Measurements from ENCODE around the gene KRTAP10-1.
"Not testable (repeated sequence)": the region's sequence is repeated elsewhere in the genome, so short reads cannot be mapped to it uniquely, and the experiment has no call there.

KRTAP10-1 gene

DNA sequence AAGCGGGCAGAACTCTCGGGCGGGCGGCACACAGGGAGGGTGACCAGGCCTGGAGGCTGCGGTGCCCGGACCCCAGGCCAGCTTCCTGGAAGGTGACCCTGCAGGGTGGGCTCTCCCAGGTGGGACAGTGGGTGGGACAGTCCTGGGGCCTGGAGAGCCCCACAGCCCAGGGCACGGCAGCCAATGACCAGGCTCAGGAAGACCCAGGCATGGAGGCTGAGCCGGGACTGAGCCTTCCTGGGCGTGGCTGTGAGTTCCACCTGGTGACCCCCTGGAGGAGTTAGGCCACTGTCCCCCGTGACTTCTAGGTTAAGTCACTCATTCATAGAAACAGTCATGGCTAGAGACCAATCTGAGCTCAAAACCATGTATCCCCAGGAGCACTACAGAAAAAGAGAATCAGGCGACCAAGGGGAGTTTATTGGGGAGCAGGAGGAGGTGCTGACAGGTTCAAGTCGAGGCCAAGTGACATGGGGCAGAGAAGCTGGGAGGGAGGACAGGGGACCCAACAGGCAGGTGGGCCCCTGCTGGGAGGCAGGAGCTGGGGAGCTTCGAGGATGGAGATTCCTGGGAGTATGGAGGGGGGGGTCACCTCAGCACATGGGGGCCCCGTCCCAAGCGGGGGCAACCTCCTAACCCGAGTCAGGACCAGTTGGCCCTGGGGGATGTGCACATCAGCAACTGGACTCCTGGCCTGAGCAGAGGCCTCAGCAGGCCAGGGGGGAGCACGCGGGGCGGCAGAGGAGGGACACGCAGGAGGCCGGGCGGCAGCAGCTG lies 39.2 kb upstream of the KRTAP10-1 start:
- TF ChIP-seq POU2F2 (IDR thresholded peaks at IDR 0.05; ENCODE audit: low read depth, low read length): no peak
- no peak for TF ChIP-seq PAX5 (IDR thresholded peaks at IDR 0.05; ENCODE audit: insufficient read depth, low read length, severe bottlenecking)
- no peak for TF ChIP-seq POLR2A (IDR thresholded peaks at IDR 0.05; ENCODE audit: low read depth, low read length)
- TF ChIP-seq POLR2AphosphoS5 (IDR thresholded peaks at IDR 0.05; ENCODE audit: low read depth, low read length): no peak
- TF ChIP-seq TAF1 (IDR thresholded peaks at IDR 0.05; ENCODE audit: low read depth, low read length): no peak
- TF ChIP-seq SPI1 (IDR thresholded peaks at IDR 0.05; ENCODE audit: low read depth, low read length): no peak
- DNase-seq (ENCODE audit: insufficient read length, low spot score) (no peak), FAIRE-seq (no peak)

DNA sequence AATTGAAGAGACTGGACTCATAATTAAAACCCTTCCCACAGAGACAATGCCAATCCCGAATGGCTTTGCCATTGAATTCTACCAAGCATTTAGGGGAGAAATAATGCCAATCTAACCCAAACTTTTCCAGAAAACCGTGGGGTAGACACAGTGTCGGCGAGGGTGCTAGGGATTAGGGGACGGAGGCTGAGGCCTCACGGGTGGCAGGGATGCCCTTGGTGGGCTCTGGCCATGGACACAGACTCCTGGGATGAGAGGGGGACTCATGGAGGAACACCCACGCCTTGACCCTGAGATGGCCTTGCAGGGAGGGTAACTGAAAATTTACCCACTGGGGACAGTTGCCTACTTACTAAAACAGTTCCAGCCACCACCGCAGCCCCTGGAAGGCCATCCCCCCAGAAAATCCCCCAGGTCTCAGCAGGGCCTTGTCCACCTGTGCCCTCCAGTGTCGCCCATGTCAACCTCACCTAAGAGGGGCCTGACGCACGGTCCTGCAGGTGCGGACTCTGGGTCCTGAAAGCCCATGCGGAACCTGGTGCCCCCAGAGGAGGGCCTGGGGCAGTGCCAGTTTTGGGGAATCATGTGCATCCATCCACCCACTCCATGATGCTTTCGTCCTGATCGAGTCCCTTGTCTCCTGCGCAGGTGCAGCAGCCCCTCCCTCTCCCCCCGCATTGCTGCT lies 38.5 kb upstream of the KRTAP10-1 start:
- no peak for TF ChIP-seq SPI1 (IDR thresholded peaks at IDR 0.05; ENCODE audit: low read depth, low read length)
- TF ChIP-seq PAX5 (IDR thresholded peaks at IDR 0.05; ENCODE audit: insufficient read depth, low read length, severe bottlenecking): no peak
- TF ChIP-seq POLR2AphosphoS5 (IDR thresholded peaks at IDR 0.05; ENCODE audit: low read depth, low read length): no peak
- no peak for TF ChIP-seq POU2F2 (IDR thresholded peaks at IDR 0.05; ENCODE audit: low read depth, low read length)
- no peak for TF ChIP-seq TAF1 (IDR thresholded peaks at IDR 0.05; ENCODE audit: low read depth, low read length)
- TF ChIP-seq POLR2A (IDR thresholded peaks at IDR 0.05; ENCODE audit: low read depth, low read length): no peak
- DNase-seq (ENCODE audit: insufficient read length, low spot score) (no peak), FAIRE-seq (no peak)

DNA sequence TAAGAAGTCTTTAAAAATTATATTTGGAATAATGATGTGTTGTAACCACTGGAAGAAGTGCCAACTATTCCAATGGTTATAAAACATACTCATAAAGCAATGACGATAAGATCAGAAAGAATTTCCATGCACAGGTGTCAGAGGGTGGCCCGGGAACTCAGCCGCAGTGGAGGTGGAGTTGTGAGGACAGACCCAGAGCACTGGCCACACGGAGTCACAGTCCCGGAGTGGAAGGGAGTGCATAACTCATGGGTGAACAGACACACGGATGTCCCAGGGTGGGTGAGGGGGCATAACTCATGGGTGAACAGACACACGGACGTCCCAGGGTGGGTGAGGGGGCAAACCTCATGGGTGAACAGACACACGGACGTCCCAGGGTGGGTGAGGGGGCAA lies 36.0 kb upstream of the KRTAP10-1 start:
- DNase-seq (ENCODE audit: insufficient read length, low spot score) (no peak), FAIRE-seq (no peak)
- no peak for TF ChIP-seq PAX5 (IDR thresholded peaks at IDR 0.05; ENCODE audit: insufficient read depth, low read length, severe bottlenecking)
- TF ChIP-seq POU2F2 (IDR thresholded peaks at IDR 0.05; ENCODE audit: low read depth, low read length): no peak
- TF ChIP-seq TAF1 (IDR thresholded peaks at IDR 0.05; ENCODE audit: low read depth, low read length): no peak

GRCh38 chr21:44575307-44576024 lies 35.5 kb upstream of the KRTAP10-1 start:
- no peak for DNase-seq (ENCODE audit: insufficient read length, low spot score)
- no peak for TF ChIP-seq SPI1 (IDR thresholded peaks at IDR 0.05; ENCODE audit: low read depth, low read length)
- TF ChIP-seq POLR2AphosphoS5 (IDR thresholded peaks at IDR 0.05; ENCODE audit: low read depth, low read length): no peak
- TF ChIP-seq POU2F2 (IDR thresholded peaks at IDR 0.05; ENCODE audit: low read depth, low read length): no peak
- no peak for TF ChIP-seq TAF1 (IDR thresholded peaks at IDR 0.05; ENCODE audit: low read depth, low read length)
- no peak for TF ChIP-seq PAX5 (IDR thresholded peaks at IDR 0.05; ENCODE audit: insufficient read depth, low read length, severe bottlenecking)
- TF ChIP-seq POLR2A (IDR thresholded peaks at IDR 0.05; ENCODE audit: low read depth, low read length): no peak
- no peak for FAIRE-seq

DNA sequence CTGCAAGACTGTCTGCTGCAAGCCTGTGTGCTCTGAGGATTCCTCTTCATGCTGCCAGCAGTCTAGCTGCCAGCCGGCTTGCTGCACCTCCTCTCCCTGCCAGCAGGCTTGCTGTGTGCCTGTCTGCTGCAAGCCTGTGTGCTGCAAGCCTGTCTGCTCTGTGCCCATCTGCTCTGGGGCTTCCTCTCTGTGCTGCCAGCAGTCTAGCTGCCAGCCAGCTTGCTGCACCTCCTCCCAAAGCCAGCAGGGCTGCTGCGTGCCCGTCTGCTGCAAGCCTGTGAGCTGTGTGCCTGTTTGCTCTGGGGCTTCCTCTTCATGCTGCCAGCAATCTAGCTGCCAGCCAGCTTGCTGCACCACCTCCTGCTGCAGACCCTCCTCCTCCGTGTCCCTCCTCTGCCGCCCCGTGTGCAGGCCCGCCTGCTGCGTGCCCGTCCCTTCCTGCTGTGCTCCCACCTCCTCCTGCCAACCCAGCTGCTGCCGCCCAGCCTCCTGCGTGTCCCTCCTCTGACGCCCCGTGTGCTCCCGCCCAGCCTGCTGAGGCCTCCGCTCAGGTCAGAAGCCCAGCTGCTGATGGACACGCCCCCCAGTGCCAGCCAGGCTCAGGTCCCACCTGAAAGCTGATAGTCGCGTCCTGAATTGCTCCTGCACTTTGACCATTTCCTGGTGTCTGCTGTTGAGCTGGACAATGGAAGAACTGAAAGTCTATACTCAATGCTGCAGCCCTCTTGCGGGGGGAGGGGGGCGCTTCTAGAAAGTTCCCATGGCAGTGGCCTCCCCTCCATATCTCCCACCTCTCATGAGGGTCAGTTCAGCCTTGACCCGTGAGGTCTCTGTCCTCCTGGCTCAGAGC lies 34.7 kb upstream of the KRTAP10-1 start:
- DNase-seq (ENCODE audit: insufficient read length, low spot score): no peak
- no peak for FAIRE-seq
- no peak for TF ChIP-seq POU2F2 (IDR thresholded peaks at IDR 0.05; ENCODE audit: low read depth, low read length)
- no peak for TF ChIP-seq POLR2A (IDR thresholded peaks at IDR 0.05; ENCODE audit: low read depth, low read length)
- no peak for TF ChIP-seq SPI1 (IDR thresholded peaks at IDR 0.05; ENCODE audit: low read depth, low read length)

DNA sequence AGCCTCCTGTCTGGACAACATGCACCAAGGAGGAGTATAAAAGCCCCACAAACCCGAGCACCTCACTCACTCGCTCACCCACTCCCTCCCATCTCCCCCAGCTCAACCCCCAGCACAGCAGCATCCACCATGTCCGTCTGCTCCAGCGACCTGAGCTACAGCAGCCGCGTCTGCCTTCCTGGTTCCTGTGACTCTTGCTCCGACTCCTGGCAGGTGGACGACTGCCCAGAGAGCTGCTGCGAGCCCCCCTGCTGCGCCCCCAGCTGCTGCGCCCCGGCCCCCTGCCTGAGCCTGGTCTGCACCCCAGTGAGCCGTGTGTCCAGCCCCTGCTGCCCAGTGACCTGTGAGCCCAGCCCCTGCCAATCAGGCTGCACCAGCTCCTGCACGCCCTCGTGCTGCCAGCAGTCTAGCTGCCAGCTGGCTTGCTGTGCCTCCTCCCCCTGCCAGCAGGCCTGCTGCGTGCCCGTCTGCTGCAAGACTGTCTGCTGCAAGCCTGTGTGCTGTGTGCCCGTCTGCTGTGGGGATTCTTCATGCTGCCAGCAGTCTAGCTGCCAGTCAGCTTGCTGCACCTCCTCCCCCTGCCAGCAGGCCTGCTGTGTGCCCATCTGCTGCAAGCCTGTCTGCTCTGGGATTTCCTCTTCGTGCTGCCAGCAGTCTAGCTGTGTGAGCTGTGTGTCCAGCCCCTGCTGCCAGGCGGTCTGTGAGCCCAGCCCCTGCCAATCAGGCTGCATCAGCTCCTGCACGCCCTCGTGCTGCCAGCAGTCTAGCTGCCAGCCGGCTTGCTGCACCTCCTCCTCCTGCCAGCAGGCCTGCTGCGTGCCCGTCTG lies 33.8 kb upstream of the KRTAP10-1 start, which contains the start of gene KRTAP10-4:
Gene KRTAP10-4 (plus strand): TSS at position 100 of the 827 bp plus-strand sequence. CDS start 30 bp downstream, at position 130.
- not testable (repeated sequence) for DNase-seq (ENCODE audit: insufficient read length, low spot score); FAIRE-seq

DNA sequence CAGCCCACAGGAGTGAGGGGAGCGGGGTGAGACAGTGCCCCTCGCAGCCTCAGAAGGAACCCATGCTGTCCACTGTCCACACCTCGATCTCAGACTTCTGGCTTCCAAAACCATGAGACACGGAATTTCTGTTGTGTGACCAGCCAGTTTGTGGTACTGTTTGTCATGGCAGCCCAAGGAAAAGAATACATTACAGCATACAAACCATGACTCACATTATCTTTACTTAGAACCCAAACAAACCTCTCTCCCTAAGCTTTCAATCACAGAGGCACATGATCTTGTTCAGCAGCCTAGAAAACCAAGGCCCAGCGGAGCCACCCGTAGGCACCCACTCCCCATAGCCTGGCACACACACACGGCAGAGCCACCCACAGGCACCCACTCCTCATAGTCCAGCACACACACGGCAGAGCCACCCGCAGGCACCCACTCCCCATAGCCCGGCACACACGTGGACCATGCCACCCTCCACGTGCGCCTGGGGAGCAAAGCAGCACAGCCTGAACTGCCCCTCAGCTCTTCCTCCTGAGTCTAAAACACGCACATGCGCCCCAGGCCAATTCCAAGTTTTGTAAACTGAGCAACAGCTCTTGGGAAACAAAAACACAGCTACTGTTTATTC lies 33.1 kb upstream of the KRTAP10-1 start:
- TF ChIP-seq POLR2AphosphoS5 (IDR thresholded peaks at IDR 0.05; ENCODE audit: low read depth, low read length): no peak
- no peak for TF ChIP-seq POLR2A (IDR thresholded peaks at IDR 0.05; ENCODE audit: low read depth, low read length)
- no peak for TF ChIP-seq TAF1 (IDR thresholded peaks at IDR 0.05; ENCODE audit: low read depth, low read length)
- no peak for TF ChIP-seq SPI1 (IDR thresholded peaks at IDR 0.05; ENCODE audit: low read depth, low read length)
- TF ChIP-seq PAX5 (IDR thresholded peaks at IDR 0.05; ENCODE audit: insufficient read depth, low read length, severe bottlenecking): no peak
- DNase-seq (ENCODE audit: insufficient read length, low spot score) (no peak), FAIRE-seq (no peak)
